Activated T-helper 17 cell treated with anti-CD3 and anti-CD28 coated beads, Interleukin-2, amount 50 U/mL, for 72 hours (primary cell): ENCODE measurements around the gene COIL. TPM values are rescaled to one million over a fixed set of nuclear protein-coding genes. Genes with fewer than 3 reads are reported as not detected.

Source experiments
- ATAC-seq: fragments of 150-1000 bp; cut with Tn5 transposase; replicated peaks from 2 replicates; pipeline ENCODE4 v1.10.0; 2021; ENCODE audit warnings: mild to moderate bottlenecking, moderate library complexity
- H3K27ac Mint-ChIP-seq: one replicate; pipeline ENCODE4 v1.8.0; 2022; ENCODE audit warnings: mixed read lengths
- H3K27me3 Mint-ChIP-seq: one replicate; pipeline ENCODE4 v1.8.0; 2022; ENCODE audit warnings: mixed read lengths
- H3K36me3 Mint-ChIP-seq: one replicate; pipeline ENCODE4 v1.8.0; 2022; ENCODE audit warnings: low read depth, mild to moderate bottlenecking, mixed read lengths
- H3K4me1 Mint-ChIP-seq: one replicate; pipeline ENCODE4 v1.8.0; 2022; ENCODE audit warnings: mixed read lengths
- H3K4me3 Mint-ChIP-seq: one replicate; pipeline ENCODE4 v1.8.0; 2022; ENCODE audit warnings: mild to moderate bottlenecking, mixed read lengths
- H3K9me3 Mint-ChIP-seq: one replicate; pipeline ENCODE4 v1.8.0; 2022; ENCODE audit warnings: mixed read lengths
- total RNA-seq, 2 donors: library from RNA; stranded (reverse); gene quantifications; one replicate each; pipeline ENCODE4 v1.2.3, GENCODE V29; 2022

The COIL gene
- total RNA-seq, 2 donors from 2014 or later, result 23.1 to 24.4 TPM

DNA sequence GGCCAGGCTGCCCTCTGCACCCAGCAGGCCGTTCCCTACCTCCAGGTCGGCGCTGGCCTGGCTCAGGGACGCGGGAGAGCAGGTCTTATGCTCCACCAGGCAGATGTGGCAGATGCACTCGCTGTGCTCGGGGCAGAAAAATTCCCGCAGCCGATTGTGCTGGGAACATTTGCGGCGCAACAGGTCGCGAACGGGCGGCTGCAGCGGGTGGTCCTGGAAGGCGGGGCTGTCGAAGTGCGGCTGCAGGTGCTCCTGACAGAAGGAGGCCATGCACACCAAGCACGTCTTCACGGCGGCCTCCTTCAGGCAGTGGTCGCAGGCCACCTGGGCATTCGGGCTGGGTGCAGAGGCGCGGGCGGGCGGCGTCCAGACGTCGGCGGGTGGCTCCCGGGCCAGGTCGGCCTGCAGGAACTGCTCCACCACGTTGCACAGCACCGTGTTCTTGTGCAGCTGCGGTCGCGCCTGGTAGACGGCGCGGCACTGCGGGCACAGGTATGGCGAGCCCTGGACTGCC, 47.4 kb downstream of the COIL start:
- H3K27ac Mint-ChIP-seq, result peak overlapping the region; percentile 100
- peaks cover 48% of the 10 kb centered on the region for H3K4me1 Mint-ChIP-seq
- no peaks in the 10 kb centered on the region for H3K27me3 Mint-ChIP-seq
- ATAC-seq, result peak; percentile 20
- peak overlapping the region; percentile 91 for H3K4me3 Mint-ChIP-seq
- peaks cover 3% of the 10 kb centered on the region for H3K9me3 Mint-ChIP-seq
- peaks cover 76% of the 10 kb centered on the region for H3K36me3 Mint-ChIP-seq

DNA sequence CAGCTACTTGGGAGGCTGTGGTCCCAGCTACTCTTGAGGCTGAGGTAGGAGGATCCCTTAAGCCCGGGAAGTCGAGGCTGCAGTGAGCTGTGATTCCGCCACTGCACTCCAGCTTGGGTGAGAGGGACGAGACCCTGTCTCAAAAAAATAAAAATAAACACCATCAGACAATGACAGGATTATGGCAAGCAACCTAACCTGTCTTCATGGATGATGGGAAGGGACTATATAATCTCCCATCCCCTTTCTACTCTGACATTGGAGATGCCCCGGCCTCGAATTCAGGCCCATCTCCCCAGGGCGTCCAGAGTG, 47.9 kb downstream of the COIL start:
- H3K4me1 Mint-ChIP-seq, result peaks cover 51% of the 10 kb centered on the region
- peaks cover 81% of the 10 kb centered on the region for H3K36me3 Mint-ChIP-seq
- H3K9me3 Mint-ChIP-seq, result peaks cover 3% of the 10 kb centered on the region
- H3K27ac Mint-ChIP-seq, result peak overlapping the region; percentile 100
- H3K4me3 Mint-ChIP-seq, result peak overlapping the region; percentile 91
- no peak for ATAC-seq
- H3K27me3 Mint-ChIP-seq, result no peaks in the 10 kb centered on the region

DNA sequence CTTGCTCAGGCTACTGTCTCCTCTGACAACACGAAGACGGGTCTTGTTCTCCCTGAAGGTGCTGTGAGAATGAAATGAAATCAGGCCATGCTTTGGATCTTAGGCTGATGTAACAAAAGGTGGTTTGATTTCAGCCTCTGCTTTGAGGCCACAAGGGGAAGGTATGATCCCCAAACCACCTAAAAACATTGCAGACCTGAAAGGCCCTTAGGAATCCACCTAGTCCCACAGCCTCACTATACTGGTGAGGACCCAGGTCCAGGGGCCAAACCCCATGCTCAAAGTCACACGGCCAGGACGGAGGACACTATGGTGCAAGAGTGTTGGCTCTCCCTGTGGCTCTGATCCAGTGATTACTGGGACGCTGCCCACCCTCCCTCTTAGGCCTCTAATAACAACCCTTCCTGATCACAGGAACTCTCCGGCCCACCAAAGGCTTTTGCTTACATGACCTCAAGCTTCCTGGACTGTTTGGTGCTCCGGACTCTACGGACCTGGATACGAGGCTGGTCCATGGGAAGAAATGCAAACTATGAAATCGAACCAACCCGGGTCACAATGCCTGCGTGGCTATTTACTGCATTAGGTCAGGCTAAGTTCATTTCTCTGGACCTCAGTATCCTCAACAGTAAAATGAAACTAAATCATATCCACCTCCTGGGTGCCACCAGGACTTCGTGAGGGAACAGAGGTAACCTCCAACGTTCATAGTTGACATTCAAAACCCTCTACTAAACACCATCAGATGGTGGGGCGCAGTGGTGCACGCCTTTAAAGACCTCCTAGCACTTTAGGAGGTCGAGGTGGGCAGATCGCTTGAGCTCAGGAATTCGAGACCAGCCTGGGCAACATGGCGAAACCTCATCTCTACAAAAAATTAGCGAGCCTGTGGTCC, 48.5 kb downstream of the COIL start:
- H3K4me3 Mint-ChIP-seq, result peak overlapping the region; percentile 91
- H3K4me1 Mint-ChIP-seq, result peaks cover 50% of the 10 kb centered on the region
- no peak for ATAC-seq
- H3K27ac Mint-ChIP-seq, result peak overlapping the region; percentile 100
- H3K9me3 Mint-ChIP-seq, result peaks cover 3% of the 10 kb centered on the region
- H3K27me3 Mint-ChIP-seq, result no peaks in the 10 kb centered on the region
- H3K36me3 Mint-ChIP-seq, result peaks cover 87% of the 10 kb centered on the region

DNA sequence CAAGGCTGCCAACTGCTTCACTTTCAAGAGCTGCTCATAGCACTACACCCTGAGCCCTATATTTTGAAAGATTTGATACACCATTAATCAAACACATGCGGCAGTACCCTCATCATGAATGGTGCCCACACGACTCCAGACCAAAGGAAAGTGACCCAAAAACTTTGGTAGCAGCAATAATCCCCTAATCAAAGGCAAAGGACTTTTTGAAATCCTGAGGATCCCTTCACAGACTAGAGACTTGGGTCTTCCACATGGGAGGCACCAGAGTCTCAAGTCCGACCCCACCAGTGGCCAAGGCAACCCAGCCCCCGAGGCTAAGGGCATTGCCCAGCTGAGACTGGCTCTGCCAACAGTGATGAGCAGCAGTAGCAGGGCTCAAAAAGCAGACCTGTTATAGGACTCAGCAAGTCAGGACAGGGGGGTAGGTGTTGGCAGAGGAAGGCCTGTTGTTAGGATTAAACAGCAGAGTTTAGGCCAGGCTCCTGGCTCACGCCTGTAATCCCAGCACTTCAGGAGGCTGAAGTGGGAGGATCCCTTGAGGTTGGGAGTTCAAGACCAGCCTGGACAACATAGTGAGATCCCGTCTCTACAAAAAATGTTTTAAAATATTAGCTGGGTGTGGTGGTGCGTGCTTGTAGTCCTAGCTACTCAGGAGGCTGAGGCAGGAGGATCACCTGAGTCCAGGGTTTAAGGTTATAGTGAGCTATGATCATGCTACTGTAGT, 50.2 kb downstream of the COIL start:
- H3K9me3 Mint-ChIP-seq, result peaks cover 3% of the 10 kb centered on the region
- peaks cover 98% of the 10 kb centered on the region for H3K36me3 Mint-ChIP-seq
- H3K27me3 Mint-ChIP-seq, result no peaks in the 10 kb centered on the region
- peaks cover 40% of the 10 kb centered on the region for H3K4me1 Mint-ChIP-seq
- no peak for ATAC-seq
- peak overlapping the region; percentile 100 for H3K27ac Mint-ChIP-seq
- peak overlapping the region; percentile 91 for H3K4me3 Mint-ChIP-seq

DNA sequence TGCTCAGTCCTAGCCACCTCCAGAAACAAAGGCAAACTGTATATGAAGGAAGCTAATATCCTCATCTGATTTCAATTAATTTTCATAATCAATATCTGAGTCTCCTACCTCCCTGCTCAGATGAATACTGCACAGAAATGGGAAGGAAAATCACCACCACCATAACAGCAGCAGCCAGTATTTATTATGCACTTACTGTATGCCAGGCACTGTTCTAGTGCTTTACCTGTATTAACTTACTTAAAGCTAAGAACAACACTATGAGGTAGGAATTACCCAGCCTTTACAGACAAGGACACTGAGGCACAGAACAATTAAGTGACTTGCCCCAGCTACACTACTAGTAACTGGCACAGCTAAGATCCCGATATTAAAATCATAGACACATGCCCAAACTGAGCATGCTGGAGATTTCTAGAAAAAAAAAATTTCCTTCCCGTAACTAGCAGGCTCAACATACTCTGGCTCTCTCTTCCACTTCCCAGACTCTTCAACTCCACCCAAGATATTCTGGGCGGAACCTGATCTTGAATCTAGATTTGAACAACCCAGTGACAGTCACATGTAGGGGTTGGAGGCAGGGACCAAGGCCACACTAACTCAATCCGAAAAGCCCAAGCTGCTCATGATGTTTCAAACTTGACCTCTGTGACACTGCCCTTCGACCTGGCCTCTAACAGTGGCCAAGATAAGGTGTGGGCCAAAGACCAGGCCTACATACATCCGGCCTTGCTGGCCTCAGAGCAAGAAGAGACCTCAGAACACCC, 50.9 kb downstream of the COIL start:
- ATAC-seq, result no peak
- Mint-ChIP-seq H3K4me3 (peak overlapping the region; percentile 91), H3K27me3 (no peaks in the 10 kb centered on the region), H3K4me1 (peaks cover 34% of the 10 kb centered on the region), H3K27ac (peak overlapping the region; percentile 100), H3K36me3 (peaks cover 98% of the 10 kb centered on the region), H3K9me3 (no peaks in the 10 kb centered on the region)

DNA sequence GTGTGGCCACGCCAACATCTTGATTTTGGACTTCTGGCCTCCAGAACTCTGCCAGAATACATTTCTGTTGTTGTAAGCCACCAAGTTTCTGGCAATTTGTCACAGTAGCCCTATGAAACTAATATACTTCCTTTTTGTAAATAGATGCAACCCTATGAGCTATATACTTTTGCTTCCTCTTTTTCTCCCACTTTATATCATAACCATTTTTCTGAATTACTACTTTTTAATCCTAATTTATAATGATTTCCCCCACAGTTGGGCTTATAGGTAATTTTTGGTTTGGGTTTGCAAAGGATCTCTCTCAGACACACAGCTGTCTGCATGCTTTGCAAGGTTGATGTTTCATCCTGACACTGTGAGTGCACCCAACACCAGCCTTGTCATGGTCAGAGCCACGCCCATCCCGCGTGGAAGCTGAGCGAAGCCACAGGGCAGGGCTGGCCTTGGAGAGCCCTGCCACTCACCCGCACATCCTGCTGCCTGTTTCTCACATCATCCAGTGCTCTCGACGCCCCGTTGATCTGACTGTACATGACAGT, 52.8 kb downstream of the COIL start:
- H3K4me3 Mint-ChIP-seq, result peak overlapping the region; percentile 91
- peaks cover 100% of the 10 kb centered on the region for H3K36me3 Mint-ChIP-seq
- ATAC-seq, result peak; percentile 76
- no peaks in the 10 kb centered on the region for H3K27me3 Mint-ChIP-seq
- peaks cover 41% of the 10 kb centered on the region for H3K4me1 Mint-ChIP-seq
- H3K9me3 Mint-ChIP-seq, result no peaks in the 10 kb centered on the region
- peak overlapping the region; percentile 76 for H3K27ac Mint-ChIP-seq

DNA sequence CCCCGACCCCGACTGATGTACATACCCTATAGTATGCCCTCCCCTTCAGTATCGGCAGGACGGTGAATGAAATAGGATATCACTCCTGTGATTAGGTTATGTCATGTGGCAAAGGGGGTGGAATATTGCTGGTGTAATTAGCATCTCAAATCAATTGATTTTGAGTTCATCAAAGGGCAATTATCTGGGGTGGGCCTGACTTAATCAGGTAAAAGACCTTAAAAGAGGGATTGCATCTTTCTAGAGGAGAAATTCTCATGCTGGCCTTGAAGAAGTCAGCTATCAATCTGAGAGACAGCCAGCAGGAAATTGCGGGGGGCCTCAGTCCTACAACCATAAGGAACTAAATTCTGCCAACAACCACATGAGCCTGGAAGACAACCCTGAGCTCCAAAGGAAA, 57.3 kb downstream of the COIL start:
- Mint-ChIP-seq H3K4me3 (no peak overlapping the region), H3K27ac (peak overlapping the region; percentile 61), H3K9me3 (no peaks in the 10 kb centered on the region), H3K27me3 (no peaks in the 10 kb centered on the region), H3K36me3 (peaks cover 100% of the 10 kb centered on the region), H3K4me1 (peaks cover 28% of the 10 kb centered on the region)
- ATAC-seq, result no peak

DNA sequence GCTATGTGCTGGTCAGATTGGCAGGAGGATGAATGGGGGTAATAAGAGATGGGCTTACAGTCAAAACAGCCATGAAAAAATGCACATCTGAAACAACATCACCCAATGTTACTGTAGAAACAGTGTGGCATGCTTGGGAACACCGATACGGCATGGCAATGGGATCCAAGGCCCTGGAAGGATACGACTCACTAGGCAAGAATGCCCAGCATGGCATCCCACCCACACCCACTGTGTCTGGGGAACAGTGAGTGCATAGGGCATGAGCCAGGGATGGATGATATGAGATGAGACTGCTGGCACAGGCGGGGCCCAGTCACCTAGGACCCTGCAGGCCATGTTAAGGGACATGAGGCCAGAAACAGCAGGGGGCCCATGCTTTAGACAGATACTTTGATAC, 58.5 kb downstream of the COIL start:
- ATAC-seq, result no peak
- Mint-ChIP-seq H3K4me3 (no peak overlapping the region), H3K27me3 (no peaks in the 10 kb centered on the region), H3K4me1 (peaks cover 28% of the 10 kb centered on the region), H3K27ac (no peak overlapping the region), H3K9me3 (no peaks in the 10 kb centered on the region), H3K36me3 (peaks cover 100% of the 10 kb centered on the region)

DNA sequence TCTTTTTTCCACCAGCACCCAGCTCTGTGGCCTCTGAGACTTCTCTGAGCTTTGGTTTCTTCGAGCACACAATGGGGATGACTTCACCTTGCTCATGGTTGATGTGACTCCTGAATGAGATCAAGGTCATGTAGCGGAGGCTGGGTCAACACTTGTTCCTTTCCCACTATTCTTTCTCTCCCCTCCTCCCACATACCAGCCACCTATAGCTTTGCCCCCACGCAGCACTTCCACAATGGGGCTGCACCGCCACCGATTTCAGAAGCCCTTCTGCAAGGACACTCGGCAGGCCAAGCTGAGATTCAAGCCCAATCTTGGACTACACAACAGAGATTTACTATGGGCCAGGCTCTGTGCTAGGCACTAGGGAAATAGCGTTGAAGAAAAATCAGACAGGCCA, 61.4 kb downstream of the COIL start:
- Mint-ChIP-seq H3K27me3 (no peaks in the 10 kb centered on the region), H3K27ac (no peak overlapping the region), H3K4me1 (peaks cover 33% of the 10 kb centered on the region), H3K9me3 (no peaks in the 10 kb centered on the region), H3K4me3 (no peak overlapping the region), H3K36me3 (peaks cover 100% of the 10 kb centered on the region)
- no peak for ATAC-seq

DNA sequence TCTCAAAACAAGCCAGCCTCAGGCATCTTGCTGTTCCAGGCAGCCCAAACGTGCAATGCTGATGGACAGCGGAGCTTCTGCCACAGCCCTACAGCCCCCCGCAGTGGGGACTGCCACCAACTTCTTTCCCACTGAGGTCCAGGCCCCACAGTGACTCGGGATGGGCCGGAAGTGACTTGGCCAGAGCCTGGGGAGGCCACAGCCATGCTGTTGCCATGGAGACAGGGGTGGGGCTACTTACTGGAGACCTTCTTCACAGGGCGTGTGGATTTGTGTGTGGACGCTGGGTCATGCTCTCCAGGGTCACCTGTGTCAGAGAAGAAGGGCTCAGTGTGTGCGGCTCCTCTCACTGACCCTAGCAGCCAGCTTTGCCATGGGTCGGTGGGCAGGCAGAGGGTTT, 62.0 kb downstream of the COIL start:
- Mint-ChIP-seq H3K4me3 (no peak overlapping the region), H3K9me3 (no peaks in the 10 kb centered on the region), H3K36me3 (peaks cover 100% of the 10 kb centered on the region), H3K27me3 (no peaks in the 10 kb centered on the region), H3K27ac (no peak overlapping the region), H3K4me1 (peaks cover 28% of the 10 kb centered on the region)
- ATAC-seq, result no peak

DNA sequence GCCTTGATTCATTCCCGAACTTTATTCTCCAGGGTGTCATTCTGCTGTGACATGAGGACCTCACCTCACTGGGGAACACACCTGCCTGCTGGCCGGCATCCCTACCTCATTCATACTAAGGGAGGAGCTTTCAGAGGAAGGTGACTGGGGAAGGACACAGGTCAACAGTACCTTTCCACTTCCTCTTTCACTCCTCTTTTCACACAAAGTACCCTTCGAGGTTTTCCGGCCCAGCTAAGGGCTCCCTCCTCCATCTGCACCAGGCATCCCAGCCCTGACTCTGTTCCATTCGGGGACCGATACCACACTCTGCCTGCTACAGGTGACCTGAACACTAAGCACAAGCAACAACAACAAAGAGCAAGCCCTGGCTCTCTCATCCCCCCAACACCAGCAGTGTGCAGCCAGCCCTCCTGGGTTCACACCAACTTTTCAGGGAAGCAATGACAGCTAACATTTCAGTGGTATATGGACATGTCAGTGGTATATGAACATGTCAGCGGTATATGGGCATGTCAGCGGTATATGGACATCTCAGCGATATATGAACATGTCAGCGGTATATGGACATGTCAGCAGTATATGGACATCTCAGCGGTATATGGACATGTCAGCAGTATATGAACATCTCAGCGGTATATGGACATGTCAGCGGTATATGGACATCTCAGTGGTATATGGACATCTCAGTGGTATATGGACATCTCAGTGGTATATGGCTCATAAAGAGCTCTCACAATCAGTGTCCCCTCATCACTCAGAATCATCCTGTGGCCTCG, 63.0 kb downstream of the COIL start:
- Mint-ChIP-seq H3K27ac (peak overlapping the region; percentile 55), H3K9me3 (no peaks in the 10 kb centered on the region), H3K36me3 (peaks cover 100% of the 10 kb centered on the region), H3K27me3 (no peaks in the 10 kb centered on the region), H3K4me1 (peaks cover 29% of the 10 kb centered on the region), H3K4me3 (no peak overlapping the region)
- no peak for ATAC-seq

DNA sequence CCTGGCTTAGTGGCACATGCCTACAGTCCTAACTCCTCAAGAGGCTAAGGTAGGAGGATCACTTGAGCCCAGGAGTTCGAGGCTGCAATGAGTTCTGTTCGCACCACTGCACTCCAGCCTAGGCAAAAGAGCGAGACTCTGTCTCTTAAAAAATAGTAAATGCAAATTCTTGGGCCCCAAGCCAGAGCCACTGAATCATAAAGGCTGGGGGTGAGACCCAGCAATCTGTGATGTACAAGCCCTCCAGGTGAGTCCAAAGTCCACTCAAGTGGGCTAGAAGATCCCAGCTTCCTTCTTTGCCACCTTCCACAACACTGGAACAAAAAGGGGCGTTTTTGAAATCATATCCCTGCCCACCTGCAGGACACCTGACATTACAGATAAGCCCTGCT, 63.9 kb downstream of the COIL start:
- no peak for ATAC-seq
- no peak overlapping the region for H3K4me3 Mint-ChIP-seq
- peaks cover 100% of the 10 kb centered on the region for H3K36me3 Mint-ChIP-seq
- no peaks in the 10 kb centered on the region for H3K9me3 Mint-ChIP-seq
- H3K4me1 Mint-ChIP-seq, result peaks cover 38% of the 10 kb centered on the region
- peak overlapping the region; percentile 55 for H3K27ac Mint-ChIP-seq
- no peaks in the 10 kb centered on the region for H3K27me3 Mint-ChIP-seq

DNA sequence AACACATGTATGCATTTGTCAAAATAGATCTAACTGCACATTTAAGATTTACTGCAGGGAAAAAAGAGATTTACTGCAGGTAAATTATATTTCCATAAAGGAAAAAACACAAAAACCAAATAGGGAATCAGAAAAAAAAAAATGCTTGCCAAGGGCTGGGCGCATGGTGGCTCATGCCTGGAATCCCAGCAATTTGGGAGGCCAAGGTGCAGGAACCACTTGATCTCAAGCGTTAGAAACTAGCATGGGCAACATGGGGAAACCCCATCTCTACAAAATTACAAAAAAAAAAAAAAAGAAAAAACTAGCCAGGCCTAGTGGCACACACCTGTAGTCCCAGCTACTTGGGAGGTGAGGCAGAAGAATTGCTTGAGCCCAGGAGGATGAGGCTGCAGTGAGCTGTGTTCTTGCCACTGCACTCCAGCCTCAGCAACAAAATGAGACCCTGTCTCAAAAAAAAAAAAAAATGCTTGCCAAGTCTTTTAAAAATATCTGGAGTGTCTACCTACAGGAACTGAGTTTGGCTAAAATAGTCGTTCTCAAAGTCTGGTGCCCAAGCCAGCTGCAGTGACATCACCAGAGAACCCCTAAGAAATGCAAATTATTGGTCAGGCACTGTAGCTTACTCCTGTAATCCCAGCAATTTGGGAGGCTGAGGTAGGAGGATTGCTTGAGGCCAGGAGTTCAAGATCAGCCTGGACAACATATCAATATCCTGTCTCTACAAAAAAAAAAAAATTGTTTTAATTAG, 64.5 kb downstream of the COIL start:
- no peak overlapping the region for H3K27ac Mint-ChIP-seq
- peaks cover 38% of the 10 kb centered on the region for H3K4me1 Mint-ChIP-seq
- no peak for ATAC-seq
- no peak overlapping the region for H3K4me3 Mint-ChIP-seq
- peaks cover 100% of the 10 kb centered on the region for H3K36me3 Mint-ChIP-seq
- H3K9me3 Mint-ChIP-seq, result no peaks in the 10 kb centered on the region
- H3K27me3 Mint-ChIP-seq, result no peaks in the 10 kb centered on the region
